ENCODE measurements around the gene OR2F1. TPM values are rescaled to one million over a fixed set of nuclear protein-coding genes. Genes with fewer than 3 reads are reported as not detected.

Gene OR2F1
- total RNA-seq, 1 experiment from 2014 or later: not detected

DNA sequence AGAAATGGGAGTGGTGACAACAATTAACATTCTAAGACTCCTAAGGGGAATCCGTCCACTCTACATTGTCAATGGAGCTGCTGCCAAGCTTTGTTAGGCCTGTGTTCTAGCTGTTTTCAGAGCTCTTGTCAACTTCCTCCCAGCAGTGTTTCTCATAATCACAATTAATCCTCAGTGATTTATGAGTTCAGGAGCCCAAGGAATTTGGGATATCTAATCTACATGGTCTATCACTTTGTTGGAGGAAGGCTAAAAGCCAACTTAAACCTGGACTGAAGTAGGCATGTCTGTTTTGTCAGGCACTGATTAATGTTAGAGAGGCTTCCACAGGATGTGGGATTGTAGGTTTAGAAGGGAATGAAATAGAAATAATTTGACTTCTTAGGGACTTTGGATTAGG lies 29.8 kb upstream of the OR2F1 start:
- DNase-seq (ENCODE audit: low read depth, low spot score): no peak
- Histone ChIP-seq H3K9ac (ENCODE audit: low read length) (no peak overlapping the region), H3K79me2 (ENCODE audit: insufficient read depth, low read length) (no peaks in the 10 kb centered on the region), H3K27ac (ENCODE audit: low read depth, low read length) (no peak overlapping the region), H2AFZ (ENCODE audit: low read depth, low read length, poor library complexity, severe bottlenecking) (no peak overlapping the region), H3K27me3 (ENCODE audit: insufficient read depth, low read length) (no peaks in the 10 kb centered on the region), H3K9me2 (ENCODE audit: insufficient read depth) (no peaks in the 10 kb centered on the region), H3K4me1 (ENCODE audit: control insufficient read depth in 1 of 2, insufficient read depth in 2 of 2, low read length in 2 of 2) (no peaks in the 10 kb centered on the region), H3K9me3 (ENCODE audit: control insufficient read depth in 1 of 2, insufficient read depth in 1 of 2, low read depth in 1 of 2, low read length in 2 of 2) (no peaks in the 10 kb centered on the region), H3K36me3 (ENCODE audit: control insufficient read depth in 1 of 2, insufficient read depth in 2 of 2, low read length in 2 of 2) (no peaks in the 10 kb centered on the region), H3K4me2 (ENCODE audit: low read length) (no peak overlapping the region), H4K20me1 (ENCODE audit: insufficient read depth) (no peaks in the 10 kb centered on the region), H3K4me3 (replicated peaks in 1 of 2; ENCODE audit: low read depth in 1 of 2, low read length in 2 of 2) (no peak overlapping the region)
- intact Hi-C loops (cut with micrococcal nuclease): no loop called here
- CTCF ChIA-PET: no interaction called here
- BruUV-seq (replicated peaks): no TSS peak
- TF ChIP-seq YY1 (IDR thresholded peaks at IDR 0.05; ENCODE audit: extremely low read depth, insufficient replicate concordance, low read depth, low read length): no peak
- TF ChIP-seq, protein P1, sequence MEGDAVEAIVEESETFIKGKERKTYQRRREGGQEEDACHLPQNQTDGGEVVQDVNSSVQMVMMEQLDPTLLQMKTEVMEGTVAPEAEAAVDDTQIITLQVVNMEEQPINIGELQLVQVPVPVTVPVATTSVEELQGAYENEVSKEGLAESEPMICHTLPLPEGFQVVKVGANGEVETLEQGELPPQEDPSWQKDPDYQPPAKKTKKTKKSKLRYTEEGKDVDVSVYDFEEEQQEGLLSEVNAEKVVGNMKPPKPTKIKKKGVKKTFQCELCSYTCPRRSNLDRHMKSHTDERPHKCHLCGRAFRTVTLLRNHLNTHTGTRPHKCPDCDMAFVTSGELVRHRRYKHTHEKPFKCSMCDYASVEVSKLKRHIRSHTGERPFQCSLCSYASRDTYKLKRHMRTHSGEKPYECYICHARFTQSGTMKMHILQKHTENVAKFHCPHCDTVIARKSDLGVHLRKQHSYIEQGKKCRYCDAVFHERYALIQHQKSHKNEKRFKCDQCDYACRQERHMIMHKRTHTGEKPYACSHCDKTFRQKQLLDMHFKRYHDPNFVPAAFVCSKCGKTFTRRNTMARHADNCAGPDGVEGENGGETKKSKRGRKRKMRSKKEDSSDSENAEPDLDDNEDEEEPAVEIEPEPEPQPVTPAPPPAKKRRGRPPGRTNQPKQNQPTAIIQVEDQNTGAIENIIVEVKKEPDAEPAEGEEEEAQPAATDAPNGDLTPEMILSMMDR (IDR thresholded peaks at IDR 0.05 in 2 of 3, conservative IDR thresholded peaks at IDR 0.05 in 1 of 3; ENCODE audit: borderline replicate concordance in 1 of 3, insufficient read depth in 1 of 3, low read depth in 2 of 3, low read length in 2 of 3): no peak
- no peak for TF ChIP-seq ZFX (IDR thresholded peaks at IDR 0.05)
- TF ChIP-seq TCF7L2 (IDR thresholded peaks at IDR 0.05; ENCODE audit: borderline replicate concordance, extremely low read depth, insufficient read depth, insufficient read length): no peak
- TF ChIP-seq, protein P2, sequence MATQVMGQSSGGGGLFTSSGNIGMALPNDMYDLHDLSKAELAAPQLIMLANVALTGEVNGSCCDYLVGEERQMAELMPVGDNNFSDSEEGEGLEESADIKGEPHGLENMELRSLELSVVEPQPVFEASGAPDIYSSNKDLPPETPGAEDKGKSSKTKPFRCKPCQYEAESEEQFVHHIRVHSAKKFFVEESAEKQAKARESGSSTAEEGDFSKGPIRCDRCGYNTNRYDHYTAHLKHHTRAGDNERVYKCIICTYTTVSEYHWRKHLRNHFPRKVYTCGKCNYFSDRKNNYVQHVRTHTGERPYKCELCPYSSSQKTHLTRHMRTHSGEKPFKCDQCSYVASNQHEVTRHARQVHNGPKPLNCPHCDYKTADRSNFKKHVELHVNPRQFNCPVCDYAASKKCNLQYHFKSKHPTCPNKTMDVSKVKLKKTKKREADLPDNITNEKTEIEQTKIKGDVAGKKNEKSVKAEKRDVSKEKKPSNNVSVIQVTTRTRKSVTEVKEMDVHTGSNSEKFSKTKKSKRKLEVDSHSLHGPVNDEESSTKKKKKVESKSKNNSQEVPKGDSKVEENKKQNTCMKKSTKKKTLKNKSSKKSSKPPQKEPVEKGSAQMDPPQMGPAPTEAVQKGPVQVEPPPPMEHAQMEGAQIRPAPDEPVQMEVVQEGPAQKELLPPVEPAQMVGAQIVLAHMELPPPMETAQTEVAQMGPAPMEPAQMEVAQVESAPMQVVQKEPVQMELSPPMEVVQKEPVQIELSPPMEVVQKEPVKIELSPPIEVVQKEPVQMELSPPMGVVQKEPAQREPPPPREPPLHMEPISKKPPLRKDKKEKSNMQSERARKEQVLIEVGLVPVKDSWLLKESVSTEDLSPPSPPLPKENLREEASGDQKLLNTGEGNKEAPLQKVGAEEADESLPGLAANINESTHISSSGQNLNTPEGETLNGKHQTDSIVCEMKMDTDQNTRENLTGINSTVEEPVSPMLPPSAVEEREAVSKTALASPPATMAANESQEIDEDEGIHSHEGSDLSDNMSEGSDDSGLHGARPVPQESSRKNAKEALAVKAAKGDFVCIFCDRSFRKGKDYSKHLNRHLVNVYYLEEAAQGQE (IDR thresholded peaks at IDR 0.05; ENCODE audit: low read depth): no peak
- no peak for TF ChIP-seq ZNF274 (IDR thresholded peaks at IDR 0.05; ENCODE audit: low read depth, low read length)
- no peak for TF ChIP-seq FOSL1 (IDR thresholded peaks at IDR 0.05; ENCODE audit: low read depth)
- TF ChIP-seq SRF (IDR thresholded peaks at IDR 0.05; ENCODE audit: low read depth): no peak
- POLR2A ChIA-PET: no interaction called here
- ATAC-seq: no peak
- RAD21 ChIA-PET (ENCODE audit: low non-redundant PET in 1 of 2, low total read pairs in 2 of 2, uncharacterized antibody in 2 of 2, unreplicated experiment in 2 of 2): no interaction called here
